Activated CD8-positive, alpha-beta memory T cell treated with anti-CD3 and anti-CD28 coated beads, Interleukin-2, amount 50 U/mL, for 24 hours (primary cell): Measurements from ENCODE around the gene TBC1D12.
"Not testable (repeated sequence)": the region's sequence is repeated elsewhere in the genome, so short reads cannot be mapped to it uniquely, and the experiment has no call there.

Experiments
- DNase-seq: peaks from one replicate; pipeline ENCODE4 v3.0.0-alpha.2; 2020; ENCODE audit errors: extremely low read depth

TBC1D12 gene

DNA sequence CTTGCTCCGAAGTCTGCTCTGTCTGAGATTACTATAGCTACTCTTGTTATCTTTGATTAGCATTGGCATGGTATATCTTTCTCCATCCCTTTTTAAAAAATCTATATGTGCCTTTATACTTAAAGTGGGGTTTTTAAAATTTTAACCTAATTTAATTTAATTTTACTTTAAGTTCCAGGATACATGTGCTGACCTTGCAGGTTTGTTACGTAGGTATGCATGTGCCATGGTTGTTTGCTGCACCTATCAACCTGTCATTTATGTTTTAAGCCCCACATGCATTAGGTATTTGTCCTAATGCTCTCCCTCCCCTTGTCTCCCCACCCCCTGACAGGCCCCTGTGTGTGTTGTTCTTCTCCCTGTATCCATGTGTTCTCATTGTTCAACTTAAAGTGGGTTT is 54.6 kb downstream of the TBC1D12 start:
- DNase-seq, result no peak

DNA sequence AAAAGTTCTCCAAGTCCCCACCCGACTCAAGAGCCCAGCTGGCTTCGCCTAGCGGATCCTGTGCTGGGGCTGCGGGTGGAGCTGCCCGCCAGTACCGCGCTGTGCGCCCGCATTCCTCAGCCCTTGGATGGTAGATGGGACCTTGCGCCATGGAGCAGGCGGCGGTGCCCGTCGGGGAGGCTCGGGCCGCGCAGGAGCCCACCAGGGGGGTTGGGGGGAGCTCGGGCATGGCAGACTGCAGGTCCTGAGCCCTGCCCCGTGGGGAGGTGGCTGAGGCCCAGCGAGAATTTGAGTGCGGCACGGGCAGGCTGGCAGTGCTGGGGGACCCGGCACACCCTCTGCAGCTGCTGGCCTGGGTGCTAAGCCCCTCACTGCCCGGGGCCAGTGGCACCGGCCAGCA is 57.0 kb downstream of the TBC1D12 start:
- DNase-seq, result no peak

DNA sequence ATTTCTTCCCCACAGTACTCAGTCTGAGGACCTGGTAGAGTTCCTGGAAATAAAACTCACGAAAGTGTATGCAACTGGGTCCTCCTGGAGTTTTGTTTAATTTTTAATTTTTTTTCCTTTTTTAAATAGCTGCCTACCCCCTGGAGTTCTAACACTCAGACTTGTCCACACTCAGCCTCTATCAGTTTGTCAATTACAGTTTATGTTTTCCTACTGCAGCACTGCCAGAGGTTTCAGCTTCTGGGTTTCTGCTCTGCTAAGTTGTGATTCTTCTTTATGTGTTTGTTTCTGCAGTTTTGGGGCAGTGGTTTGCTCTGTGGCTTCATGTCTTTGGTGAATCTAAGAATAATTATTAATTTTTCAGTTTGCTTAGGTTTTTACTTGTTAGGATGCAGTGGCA is 59.2 kb downstream of the TBC1D12 start:
- DNase-seq, result no peak

DNA sequence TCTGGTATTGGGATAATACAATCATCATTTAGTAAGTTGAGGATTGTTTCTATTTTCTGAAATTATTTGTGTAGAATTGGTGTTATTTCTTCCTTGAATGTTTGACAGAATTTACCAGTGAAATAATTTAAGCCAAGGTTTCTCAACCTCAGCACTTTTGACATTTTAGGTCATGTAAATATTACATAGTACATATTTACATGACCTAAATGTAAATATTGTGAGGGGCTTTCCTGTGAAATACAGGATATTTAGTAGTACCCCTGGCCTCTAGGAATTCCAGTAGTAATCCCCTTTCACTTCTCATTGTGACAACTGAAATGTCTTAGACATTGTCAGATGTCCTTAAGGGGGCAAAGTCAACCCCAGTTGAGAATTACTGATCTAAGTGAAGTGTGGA is 59.8 kb downstream of the TBC1D12 start:
- DNase-seq, result no peak

DNA sequence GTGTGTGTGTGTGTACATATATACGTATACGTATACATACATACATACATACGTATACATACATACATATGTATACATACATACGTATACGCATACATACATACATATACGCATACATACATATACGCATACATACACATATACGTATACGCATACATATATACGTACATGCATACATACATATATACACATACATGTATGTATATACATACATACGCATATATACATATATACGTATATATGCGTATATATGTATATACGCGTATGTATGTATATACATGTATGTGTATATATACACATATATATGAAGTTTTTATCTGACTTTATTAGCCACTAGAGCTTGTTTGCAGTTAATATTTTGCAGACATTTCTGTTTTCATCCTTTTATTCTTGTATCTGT is 63.3 kb downstream of the TBC1D12 start:
- DNase-seq, result no peak

DNA sequence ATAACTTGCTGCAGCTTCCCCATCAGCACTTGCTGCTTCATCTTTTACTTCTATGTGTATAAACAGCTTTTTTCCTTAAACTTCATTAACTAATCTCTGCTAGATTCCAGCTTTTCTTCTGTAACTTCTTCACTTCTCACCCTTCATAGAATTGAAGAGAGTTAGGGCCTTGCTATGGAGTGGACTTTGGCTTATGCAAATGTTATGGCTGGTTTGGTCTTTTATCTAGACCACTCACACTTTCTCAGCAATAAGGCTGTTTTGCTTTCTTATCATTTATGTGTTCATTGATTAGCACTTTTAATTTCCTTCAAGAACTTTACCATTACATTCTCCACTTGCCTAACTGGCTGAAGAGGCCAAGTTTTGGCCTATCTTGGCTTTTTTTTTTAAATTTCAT is 79.1 kb downstream of the TBC1D12 start:
- no peak for DNase-seq

DNA sequence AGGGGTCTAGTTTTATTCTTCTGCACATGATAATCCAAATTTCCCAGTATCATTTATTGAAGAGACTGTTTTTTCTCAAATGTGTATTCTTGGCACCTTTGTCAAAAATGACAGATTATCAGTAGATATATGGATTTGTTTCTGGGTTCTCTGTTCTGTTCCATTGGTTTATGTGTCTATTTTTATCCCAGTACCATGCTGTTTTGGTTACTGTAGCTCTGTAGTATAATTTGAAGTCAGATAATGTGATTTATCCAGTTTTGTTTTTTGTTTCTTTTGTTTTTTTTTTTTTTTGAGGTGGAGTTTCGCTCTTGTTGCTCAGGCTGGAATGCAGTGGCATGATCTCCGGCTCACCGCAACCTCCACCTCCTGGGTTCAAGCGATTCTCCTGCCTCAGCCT is 81.6 kb downstream of the TBC1D12 start:
- no peak for DNase-seq

DNA sequence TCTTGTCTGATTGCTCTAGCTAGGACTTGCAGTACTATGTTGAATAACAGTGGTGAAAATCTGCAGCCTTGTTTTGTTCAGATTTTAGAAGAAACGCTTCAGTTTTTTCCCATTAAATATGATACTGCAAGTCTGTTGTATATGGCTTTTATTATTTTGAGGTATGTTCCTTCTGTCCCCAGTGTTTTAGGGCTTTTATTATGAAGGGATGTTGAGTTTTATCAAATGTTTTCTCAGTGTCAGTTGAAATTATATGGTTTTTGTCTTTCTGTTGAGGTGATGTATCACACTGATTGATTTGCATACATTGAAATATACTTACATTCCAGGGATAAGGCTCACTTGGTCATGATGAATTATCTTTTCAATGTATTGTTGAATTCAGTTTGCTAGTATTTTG is 82.8 kb downstream of the TBC1D12 start:
- DNase-seq, result no peak

DNA sequence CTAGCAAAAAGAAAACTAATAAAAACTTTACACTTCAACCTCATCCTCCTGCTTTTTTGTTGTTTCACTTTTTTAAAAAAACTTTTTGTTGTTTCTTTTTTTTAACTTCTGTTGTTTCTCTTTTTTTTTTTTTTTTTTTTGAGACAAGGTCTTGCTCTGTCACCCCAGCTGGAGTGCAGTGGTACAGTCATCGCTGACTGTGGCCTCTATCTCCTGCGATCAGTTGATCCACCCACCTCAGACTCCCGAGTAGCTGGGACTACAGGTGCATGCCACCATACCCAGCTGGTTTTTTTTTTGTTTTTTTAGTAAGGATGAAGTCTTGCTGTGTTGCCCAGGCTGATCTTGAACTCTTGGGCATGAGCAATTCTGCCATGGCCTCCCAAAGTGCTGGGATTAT is 85.2 kb downstream of the TBC1D12 start:
- DNase-seq, result no peak

DNA sequence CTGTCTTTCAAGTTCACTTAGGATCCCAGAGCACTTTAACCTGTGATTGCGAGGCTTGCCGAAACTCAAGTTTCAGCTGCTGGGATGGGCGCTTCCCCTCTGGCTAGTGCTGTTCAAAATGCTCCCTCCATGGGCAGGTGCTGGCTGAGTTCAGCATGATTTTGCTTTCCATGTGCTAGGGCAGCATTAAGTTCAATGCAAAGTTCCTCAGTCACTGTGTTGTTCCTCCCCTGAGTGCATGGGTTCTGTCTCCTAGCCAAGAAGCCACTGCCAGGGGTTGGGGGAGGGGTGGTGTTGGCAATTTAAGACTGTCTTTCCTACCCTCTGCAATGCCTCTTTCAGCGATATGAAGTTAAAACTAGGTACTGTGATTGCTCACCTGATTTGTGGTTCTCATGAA is 86.8 kb downstream of the TBC1D12 start:
- no peak for DNase-seq

DNA sequence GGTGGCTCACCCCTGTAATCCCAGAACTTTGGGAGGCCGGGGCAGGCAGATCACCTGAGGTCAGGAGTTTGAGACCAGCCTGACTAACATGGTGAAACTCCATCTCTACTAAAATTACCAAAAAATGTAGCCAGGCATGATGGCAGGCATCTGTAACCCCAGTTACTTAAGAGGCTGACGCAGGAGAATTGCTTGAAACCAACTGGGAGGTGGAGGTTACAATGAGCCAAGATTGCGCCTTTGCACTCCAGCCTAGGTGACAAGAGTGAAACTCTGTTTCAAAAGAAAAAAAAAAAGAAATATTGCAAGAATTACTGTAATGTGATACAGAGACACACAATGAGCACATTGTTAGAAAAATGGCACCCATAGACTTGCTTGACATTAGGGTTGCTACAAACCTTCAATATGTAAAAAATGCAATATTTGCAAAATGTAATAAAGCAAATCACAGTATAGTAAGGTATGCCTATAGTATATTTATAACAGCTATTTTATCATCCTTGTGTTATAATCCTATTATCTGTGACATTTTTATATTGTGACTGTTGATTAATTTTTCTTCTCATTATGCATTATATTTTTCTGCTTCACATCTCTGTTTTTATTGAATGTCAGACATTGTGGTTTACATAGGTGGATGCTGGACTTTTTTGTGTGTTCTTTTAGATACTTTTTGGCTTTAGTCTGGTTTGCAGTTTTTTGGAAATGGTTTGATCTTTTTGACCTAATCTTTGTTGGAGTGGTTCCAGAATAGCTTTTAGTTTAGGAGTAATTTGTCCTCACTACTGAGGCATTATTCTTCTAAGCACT is 87.8 kb downstream of the TBC1D12 start:
- DNase-seq, result no peak

DNA sequence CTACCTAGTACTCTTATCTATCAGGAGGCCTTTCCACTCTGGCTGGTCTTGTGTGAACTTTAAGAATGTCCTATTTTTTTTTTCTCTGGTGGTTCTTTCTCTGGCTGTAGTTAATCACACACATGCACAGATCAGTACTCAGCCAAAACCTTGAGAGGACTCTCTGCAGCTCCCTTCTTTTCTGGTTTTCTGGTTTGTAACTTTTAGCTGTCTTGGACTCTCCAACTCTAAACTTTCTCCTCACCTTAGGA is 88.4 kb downstream of the TBC1D12 start:
- DNase-seq, result no peak

DNA sequence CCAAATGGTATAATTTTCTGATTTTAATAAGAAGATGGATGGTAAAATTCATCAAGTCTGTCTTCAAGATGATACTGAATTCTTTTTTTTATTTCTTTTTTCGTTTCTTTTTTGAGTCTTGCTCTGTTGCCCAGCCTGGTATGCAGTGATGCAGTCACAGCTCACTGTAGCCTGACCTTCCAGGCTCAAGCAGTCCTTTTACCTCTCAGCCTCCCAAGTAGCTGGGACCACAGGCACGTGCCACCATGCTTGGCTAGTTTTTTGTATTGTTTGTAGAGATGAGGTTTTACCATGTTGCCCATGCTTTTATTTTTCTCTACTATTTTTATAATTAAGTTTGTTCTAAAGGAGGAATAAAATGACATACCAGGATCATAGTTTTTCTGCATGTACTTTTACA is 91.1 kb downstream of the TBC1D12 start:
- no peak for DNase-seq

DNA sequence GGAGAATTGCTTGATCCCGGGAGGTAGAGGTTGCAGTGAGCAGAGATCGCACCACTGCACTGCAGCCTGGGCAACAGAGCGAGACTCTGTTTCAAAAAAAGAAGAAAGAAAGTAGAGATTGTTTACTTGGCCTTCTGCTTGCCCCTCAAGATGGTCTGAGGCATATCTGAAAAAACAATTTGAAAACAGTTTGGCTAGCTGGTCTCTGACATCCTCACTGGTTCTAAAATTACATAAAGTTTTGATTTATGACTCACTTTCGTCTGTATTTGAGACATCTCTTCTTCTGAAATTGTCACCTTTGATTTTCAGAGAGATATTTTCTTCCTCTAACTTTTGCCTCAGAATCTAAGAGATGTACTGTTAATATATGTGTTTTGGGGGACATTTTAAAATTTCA is 93.7 kb downstream of the TBC1D12 start:
- no peak for DNase-seq

DNA sequence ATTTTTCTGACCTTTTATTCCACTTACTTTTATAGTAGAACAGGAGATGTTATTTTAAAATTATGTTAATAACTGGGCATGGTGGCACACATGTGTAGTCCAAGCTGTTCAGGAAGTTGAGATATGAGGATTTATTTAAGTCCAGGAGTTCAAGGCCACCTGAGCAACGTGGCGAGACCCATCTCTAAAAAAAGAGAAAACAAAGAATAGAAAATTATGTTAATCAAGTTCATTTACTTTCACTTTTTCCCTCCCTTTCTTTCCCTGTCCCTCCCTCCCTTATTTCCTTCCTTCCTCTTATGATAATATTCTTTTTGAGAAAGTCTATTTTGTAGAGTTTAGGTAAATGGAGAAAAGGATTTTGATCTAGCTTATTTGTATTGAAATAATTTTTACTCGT is 94.3 kb downstream of the TBC1D12 start:
- DNase-seq, result no peak

DNA sequence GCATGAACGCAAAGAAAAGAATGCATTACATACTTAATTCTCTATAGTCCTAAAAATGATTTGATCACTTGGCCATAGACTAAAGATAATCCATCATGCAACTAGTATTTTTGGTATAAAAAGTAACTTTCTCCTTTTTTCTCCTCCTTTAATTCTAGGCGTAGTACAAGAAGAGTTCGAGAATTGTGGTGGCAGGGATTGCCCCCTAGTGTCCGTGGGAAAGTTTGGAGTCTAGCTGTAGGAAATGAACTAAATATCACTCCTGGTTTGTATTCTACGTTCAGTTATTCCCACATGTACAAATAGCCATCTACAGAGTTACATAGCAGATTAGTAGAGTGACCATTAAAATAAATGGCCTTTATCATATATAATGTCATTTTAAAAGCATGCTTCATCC is 97.7 kb downstream of the TBC1D12 start:
- no peak for DNase-seq

DNA sequence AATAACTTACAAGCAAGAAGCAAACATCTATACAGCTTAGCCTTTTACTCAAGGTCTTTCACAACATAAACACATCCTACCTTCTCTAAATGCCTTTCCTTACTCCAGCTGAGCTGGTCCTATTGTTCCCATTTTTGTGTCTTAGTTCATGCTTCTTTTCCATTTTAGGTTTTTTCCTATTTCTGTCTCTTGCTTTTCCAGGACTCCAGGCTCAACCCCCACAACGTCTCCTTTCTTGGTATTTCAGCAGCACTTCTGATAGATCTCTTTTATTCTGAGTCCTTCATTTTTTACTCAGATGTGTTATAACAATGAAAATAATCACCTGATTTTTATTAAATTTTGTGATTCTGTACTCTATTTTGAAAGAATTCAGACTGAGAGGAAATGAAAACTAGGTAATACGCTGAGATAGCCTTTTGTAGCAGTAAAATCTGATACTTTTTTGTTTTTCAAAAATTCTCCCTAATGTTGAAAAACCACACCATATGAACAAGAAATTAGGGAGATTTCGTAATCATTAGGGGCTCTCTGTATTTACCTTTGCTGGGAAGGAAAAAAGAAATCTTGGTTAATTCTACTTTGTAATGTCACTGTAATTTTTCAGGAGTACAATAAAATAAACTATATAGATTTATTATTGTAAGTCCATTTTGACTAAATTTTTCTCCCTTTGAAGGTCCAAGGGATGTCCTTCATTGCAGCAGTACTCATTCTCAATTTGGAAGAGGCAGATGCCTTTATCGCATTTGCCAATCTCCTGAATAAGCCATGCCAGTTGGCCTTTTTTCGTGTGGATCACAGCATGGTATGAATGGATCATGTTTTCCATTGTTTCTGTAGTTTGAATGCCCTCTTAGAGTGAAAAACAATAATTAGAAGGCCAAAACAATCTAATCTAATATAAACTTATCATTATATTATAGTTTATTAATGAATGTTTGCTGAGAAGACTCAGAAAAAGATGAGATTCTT is 119.2 kb downstream of the TBC1D12 start:
- no peak for DNase-seq

DNA sequence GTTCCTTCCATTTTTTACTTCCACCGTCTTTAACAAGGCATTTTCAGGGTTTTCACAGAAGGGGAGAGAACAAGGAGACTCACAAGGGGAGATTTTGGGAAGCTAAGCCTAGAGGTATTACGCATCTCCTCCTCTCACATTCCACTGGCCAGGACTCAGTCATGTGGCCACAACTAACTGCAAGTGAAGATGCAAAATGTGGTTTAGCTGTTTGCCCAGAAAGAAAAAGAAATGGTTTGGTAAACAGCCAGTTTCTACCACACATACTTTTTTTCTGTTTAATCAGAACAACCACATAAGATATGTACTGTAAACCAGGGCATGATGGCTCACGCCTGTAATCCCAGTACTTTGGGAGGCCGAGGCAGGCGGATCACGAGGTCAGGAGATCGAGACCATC is 121.8 kb downstream of the TBC1D12 start:
- no peak for DNase-seq

DNA sequence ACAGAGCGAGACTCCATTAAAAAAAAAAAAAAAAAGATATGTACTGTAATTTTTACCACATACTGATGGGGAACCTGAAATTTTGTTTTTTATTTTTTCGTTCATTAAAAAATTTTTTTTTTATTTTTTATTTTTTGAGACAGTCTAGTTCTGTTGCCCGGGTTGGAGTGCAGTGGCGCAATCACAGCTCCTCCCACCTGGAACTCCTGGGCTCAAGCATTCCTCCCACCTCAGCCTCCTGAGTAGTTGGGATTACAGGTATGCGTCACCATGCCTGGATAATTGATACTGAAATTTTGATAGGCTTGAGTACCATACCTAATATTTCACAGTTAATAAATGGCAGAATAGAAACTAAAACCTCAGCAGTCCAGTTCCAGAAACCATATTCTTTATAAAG is 122.4 kb downstream of the TBC1D12 start:
- no peak for DNase-seq

DNA sequence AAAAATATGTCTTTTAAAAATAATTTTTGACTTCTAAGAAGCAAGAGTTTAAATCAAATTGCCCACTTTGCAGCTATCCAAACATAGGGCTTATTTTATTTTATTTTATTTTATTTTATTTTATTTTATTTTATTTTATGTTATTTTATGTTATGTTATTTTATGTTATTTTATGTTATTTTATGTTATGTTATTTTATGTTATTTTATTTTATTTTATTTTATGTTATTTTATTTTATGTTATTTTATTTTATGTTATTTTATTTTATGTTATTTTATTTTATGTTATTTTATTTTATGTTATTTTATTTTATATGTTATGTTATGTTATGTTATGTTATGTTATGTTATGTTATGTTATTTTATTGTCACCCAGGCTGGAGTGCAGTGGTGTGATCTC is 129.2 kb downstream of the TBC1D12 start:
- not testable (repeated sequence) for DNase-seq

DNA sequence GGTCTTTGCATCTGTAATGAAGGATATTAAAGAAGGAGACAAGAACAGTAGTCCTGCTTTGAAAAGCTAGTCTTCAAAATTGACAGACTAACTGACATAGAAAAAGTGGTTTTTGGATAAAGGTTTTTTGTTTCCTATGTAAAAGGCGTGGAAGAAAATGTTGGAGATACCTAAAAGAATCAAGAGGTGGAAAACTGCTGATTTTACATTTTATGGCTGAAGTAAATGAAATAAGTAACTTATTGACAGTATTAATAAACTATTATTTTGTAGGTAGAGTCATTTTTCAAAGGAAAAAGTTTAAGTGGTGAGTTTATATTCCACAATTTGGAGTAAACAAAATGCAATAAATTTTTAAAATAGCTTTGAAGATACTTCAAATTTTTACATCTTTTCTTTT is 130.7 kb downstream of the TBC1D12 start:
- DNase-seq, result no peak

DNA sequence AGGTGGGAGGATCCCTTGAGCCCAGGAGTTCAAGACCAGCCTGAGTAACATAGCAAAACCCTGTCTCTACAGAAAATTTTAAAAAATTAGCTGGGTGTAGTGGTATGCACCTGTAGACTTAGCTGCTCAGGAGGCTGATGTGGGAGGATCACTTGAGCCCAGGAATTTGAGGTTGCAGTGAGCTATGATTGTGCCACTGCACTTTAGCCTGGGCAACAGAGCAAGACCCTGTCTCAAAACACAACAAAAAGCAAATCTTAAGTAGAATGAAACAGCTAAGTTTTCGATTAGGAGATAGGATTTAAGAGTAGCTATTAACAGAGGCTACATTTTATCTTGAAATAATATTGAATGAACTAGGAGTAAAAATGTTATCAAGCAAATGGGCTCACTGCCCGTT is 139.9 kb downstream of the TBC1D12 start:
- not testable (repeated sequence) for DNase-seq

DNA sequence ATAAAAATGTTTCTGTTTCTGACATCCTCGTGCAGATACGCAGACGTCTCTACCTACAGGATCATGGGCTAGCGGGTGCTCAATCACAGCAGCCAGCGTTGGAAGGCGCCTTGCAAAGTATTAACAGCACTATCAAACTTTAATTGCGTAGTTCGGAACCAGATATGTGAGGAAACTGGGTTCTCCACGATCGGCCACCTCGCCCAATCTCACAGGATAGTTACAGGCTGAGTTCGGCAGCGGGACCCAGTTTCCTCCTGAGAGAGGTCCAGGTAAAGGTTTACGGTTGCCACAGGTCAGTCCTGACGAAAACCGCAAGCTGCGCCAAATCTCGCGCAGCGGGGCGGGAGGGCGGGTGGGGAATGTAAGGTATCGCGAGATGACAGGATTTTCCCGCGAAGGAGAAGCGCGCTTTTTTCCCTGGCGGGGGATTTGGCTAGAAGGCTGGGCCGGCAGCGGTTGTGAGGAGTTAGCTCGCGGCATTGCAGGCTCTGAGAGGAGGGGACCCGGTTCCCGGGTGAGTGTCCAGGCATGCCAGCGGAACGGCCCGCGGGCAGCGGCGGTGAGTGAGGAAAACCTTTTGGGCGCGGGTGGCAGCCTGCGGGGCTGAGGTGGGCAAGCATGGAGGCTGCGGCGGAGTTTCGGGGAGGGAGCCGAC is 143.2 kb downstream of the TBC1D12 start, which contains the start of gene HELLS:
HELLS (plus strand) TSS at position 398 of the 658 bp plus-strand sequence; CDS start at position 532, 134 bp downstream.
- peak; percentile 38 for DNase-seq
